ENCODE data around the gene SLC6A9. TPM values are rescaled to one million over a fixed set of nuclear protein-coding genes. Genes with fewer than 3 reads are reported as not detected.

The SLC6A9 gene
- total and polyA plus RNA-seq, 4 donors, result 0.57 to 47.7 (median 3.6) TPM

DNA sequence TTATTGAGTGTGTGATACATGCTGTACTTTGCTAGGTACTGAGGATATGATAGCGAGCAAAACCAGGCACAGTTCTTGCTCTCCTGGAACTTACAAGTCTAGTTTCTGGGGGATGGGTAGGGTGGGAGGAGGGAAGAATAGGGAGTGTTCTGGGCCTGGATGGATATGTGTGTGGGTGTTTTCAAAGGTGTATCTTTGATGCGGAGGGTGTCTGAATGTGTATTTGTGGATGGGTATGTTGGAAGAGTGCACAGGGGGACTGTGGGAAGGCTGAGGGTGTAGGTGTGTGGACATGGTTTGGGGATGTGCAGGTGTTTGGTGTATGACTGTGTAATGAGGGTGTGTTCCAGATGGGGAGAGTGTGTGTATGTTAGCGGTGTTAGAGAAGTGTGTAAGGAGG lies 65.9 kb downstream of the SLC6A9 start (continued):
- TF ChIP-seq ZBTB33 (IDR thresholded peaks at IDR 0.05) (no peak), GABPA (IDR thresholded peaks at IDR 0.05 in 1 of 2, conservative IDR thresholded peaks at IDR 0.05 in 1 of 2) (no peak), FOXA1 (IDR thresholded peaks at IDR 0.05) (no peak), NR2F2 (IDR thresholded peaks at IDR 0.05) (no peak)
- TF ChIP-seq, protein P1, sequence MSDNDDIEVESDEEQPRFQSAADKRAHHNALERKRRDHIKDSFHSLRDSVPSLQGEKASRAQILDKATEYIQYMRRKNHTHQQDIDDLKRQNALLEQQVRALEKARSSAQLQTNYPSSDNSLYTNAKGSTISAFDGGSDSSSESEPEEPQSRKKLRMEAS (IDR thresholded peaks at IDR 0.05), result no peak

- Histone ChIP-seq H3K9me3 (ENCODE audit: control insufficient read depth in 4 of 4, low read length in 3 of 4) (no peaks in the 10 kb centered on the region), H3K27ac (ENCODE audit: low read depth in 1 of 2, low read length in 2 of 2) (no peak overlapping the region), H3K4me3 (ENCODE audit: low read depth in 1 of 3, low read length in 3 of 3) (no peak overlapping the region), H3K9ac (ENCODE audit: low read depth in 1 of 2, low read length in 2 of 2) (no peak overlapping the region), H3K27me3 (ENCODE audit: control insufficient read depth in 4 of 4, insufficient read depth in 4 of 4, low read length in 3 of 4) (no peaks in the 10 kb centered on the region), H3K4me1 (ENCODE audit: control insufficient read depth in 4 of 4, insufficient read depth in 4 of 4, low read length in 3 of 4) (no peaks in the 10 kb centered on the region), H3K36me3 (ENCODE audit: control insufficient read depth in 4 of 4, insufficient read depth in 3 of 4, low read depth in 1 of 4, low read length in 3 of 4) (peaks cover 4 to 61% (median 16%) of the 10 kb centered on the region in 4 donors)
- no peak for DNase-seq (ENCODE audit: low spot score)
- no peak for TF ChIP-seq FOXA1 (IDR thresholded peaks at IDR 0.05)
- no peak for TF ChIP-seq EGR1 (IDR thresholded peaks at IDR 0.05; ENCODE audit: low read depth in 2 of 2)
- TF ChIP-seq RXRA (IDR thresholded peaks at IDR 0.05), result no peak
- TF ChIP-seq, protein P1 (IDR thresholded peaks at IDR 0.05), result no peak
- no peak for TF ChIP-seq REST (IDR thresholded peaks at IDR 0.05)
- no peak for TF ChIP-seq JUND (IDR thresholded peaks at IDR 0.05)
- no peak for TF ChIP-seq NR2F2 (IDR thresholded peaks at IDR 0.05)
- TF ChIP-seq TAF1 (conservative IDR thresholded peaks at IDR 0.05), result no peak
- no peak for TF ChIP-seq FOXA2 (IDR thresholded peaks at IDR 0.05)
- no peak for TF ChIP-seq GABPA (IDR thresholded peaks at IDR 0.05 in 1 of 2, conservative IDR thresholded peaks at IDR 0.05 in 1 of 2)
- no peak for TF ChIP-seq SP1 (IDR thresholded peaks at IDR 0.05)
- no peak for TF ChIP-seq HNF4G (IDR thresholded peaks at IDR 0.05)
- TF ChIP-seq ZBTB33 (IDR thresholded peaks at IDR 0.05), result no peak
- TF ChIP-seq YY1 (IDR thresholded peaks at IDR 0.05), result no peak
- no peak for TF ChIP-seq HNF4A (conservative IDR thresholded peaks at IDR 0.05)
- TF ChIP-seq, protein P2, sequence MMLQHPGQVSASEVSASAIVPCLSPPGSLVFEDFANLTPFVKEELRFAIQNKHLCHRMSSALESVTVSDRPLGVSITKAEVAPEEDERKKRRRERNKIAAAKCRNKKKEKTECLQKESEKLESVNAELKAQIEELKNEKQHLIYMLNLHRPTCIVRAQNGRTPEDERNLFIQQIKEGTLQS (IDR thresholded peaks at IDR 0.05), result no peak
- TF ChIP-seq RAD21 (IDR thresholded peaks at IDR 0.05), result no peak
- TF ChIP-seq, protein P3, sequence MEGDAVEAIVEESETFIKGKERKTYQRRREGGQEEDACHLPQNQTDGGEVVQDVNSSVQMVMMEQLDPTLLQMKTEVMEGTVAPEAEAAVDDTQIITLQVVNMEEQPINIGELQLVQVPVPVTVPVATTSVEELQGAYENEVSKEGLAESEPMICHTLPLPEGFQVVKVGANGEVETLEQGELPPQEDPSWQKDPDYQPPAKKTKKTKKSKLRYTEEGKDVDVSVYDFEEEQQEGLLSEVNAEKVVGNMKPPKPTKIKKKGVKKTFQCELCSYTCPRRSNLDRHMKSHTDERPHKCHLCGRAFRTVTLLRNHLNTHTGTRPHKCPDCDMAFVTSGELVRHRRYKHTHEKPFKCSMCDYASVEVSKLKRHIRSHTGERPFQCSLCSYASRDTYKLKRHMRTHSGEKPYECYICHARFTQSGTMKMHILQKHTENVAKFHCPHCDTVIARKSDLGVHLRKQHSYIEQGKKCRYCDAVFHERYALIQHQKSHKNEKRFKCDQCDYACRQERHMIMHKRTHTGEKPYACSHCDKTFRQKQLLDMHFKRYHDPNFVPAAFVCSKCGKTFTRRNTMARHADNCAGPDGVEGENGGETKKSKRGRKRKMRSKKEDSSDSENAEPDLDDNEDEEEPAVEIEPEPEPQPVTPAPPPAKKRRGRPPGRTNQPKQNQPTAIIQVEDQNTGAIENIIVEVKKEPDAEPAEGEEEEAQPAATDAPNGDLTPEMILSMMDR (IDR thresholded peaks at IDR 0.05; ENCODE audit: low read depth, low read length, missing input control), result no peak
- WGBS, result 91% methylated on average over 5 of the region's 5 CpGs
Observed at GRCh38 chr1:43963890-43964289, 67.4 kb downstream of the SLC6A9 start.

Measured in liver (tissue), 9 donors.